Mucosa of rectum (tissue), 2 donors: ENCODE results near the gene EFNA5.
"Not testable (repeated sequence)": the region's sequence is repeated elsewhere in the genome, so short reads cannot be mapped to it uniquely, and the experiment has no call there.

Experiments used
- H3K27ac ChIP-seq, 2 donors: one replicate each; pipeline ENCODE4 v1.7.0; 2013; ENCODE audit warnings: inconsistent platforms in 2 of 2, low read depth in 2 of 2, low read length in 2 of 2
- H3K27me3 ChIP-seq, 2 donors: one replicate each; pipeline ENCODE4 v1.7.0; 2013; ENCODE audit warnings: low read length in 2 of 2; ENCODE audit not compliant: control insufficient read depth in 2 of 2, insufficient read depth in 2 of 2
- H3K36me3 ChIP-seq, 2 donors: one replicate each; pipeline ENCODE4 v1.7.0; 2013; ENCODE audit warnings: low read length in 2 of 2; ENCODE audit not compliant: control insufficient read depth in 2 of 2, insufficient read depth in 2 of 2
- H3K4me1 ChIP-seq, 2 donors: one replicate each; pipeline ENCODE4 v1.7.0; 2013; ENCODE audit warnings: low read length in 2 of 2, mild to moderate bottlenecking in 1 of 2; ENCODE audit not compliant: control insufficient read depth in 2 of 2, insufficient read depth in 2 of 2
- H3K4me3 ChIP-seq, 2 donors: one replicate each; pipeline ENCODE4 v1.7.0; 2013; ENCODE audit warnings: low read length in 2 of 2
- H3K9ac ChIP-seq, 2 donors: one replicate each; pipeline ENCODE4 v1.7.0; 2013; ENCODE audit warnings: low read length in 2 of 2, low read depth in 1 of 2, mild to moderate bottlenecking in 1 of 2
- H3K9me3 ChIP-seq, 2 donors: one replicate each; pipeline ENCODE4 v1.7.0; 2013; ENCODE audit warnings: low read length in 2 of 2; ENCODE audit not compliant: control insufficient read depth in 2 of 2
- donor health status: healthy.
- donor health status: Normal muscosa, but diverticular disease.

Gene EFNA5

DNA sequence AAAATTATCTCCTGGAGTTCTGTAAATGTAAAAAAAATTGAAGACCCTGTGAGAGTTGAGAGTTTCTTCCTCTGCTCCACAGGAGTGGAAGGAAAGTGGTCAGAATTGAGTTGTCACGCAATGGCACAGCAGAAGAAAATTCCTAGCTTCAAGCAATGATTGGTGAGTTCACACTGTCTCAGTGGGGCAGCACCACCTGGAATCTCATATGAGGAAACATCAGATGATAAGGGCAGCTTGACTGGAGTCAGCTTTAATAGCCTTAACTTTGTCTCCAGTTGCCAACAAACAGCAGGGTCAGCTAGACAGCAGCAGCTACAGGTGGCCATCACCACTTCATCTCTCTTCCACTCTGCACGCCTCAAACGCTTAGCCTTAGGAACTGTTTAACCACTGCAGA is 211.1 kb downstream of the EFNA5 start:
- no peaks in the 10 kb centered on the region for H3K9me3 ChIP-seq
- no peak overlapping the region for H3K4me3 ChIP-seq
- H3K27ac ChIP-seq, result no peak overlapping the region
- no peaks in the 10 kb centered on the region for H3K27me3 ChIP-seq
- no peaks in the 10 kb centered on the region for H3K4me1 ChIP-seq
- no peak overlapping the region for H3K9ac ChIP-seq
- no peaks in the 10 kb centered on the region for H3K36me3 ChIP-seq

DNA sequence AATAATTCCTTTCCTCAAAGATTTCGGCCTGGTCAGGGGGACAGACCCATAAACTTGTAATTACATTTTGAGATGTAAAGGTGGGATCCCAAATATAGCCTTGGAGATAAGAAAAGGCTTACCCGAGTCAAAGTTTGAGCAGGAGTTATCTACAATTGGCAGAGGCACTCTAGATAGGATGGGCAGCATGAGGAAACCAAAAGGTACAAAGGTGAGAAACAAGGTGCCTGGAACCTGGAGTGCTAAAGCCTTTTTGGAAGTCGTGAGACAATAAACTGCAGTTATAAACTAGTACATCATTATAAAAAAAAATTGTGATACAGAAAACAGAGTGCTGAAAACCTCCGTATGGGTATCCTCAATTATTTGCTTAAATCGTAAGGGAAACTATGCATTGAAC is 212.4 kb downstream of the EFNA5 start:
- no peak overlapping the region for H3K27ac ChIP-seq
- no peaks in the 10 kb centered on the region for H3K36me3 ChIP-seq
- H3K9ac ChIP-seq, result no peak overlapping the region
- H3K4me3 ChIP-seq, result no peak overlapping the region
- H3K27me3 ChIP-seq, result no peaks in the 10 kb centered on the region
- no peaks in the 10 kb centered on the region for H3K4me1 ChIP-seq
- no peaks in the 10 kb centered on the region for H3K9me3 ChIP-seq

GRCh38 chr5:107457881-107458280 is 212.9 kb downstream of the EFNA5 start:
- H3K9me3 ChIP-seq, result no peaks in the 10 kb centered on the region
- no peak overlapping the region for H3K9ac ChIP-seq
- no peaks in the 10 kb centered on the region for H3K36me3 ChIP-seq
- H3K4me3 ChIP-seq, result no peak overlapping the region
- H3K4me1 ChIP-seq, result no peaks in the 10 kb centered on the region
- no peaks in the 10 kb centered on the region for H3K27me3 ChIP-seq
- H3K27ac ChIP-seq, result no peak overlapping the region

DNA sequence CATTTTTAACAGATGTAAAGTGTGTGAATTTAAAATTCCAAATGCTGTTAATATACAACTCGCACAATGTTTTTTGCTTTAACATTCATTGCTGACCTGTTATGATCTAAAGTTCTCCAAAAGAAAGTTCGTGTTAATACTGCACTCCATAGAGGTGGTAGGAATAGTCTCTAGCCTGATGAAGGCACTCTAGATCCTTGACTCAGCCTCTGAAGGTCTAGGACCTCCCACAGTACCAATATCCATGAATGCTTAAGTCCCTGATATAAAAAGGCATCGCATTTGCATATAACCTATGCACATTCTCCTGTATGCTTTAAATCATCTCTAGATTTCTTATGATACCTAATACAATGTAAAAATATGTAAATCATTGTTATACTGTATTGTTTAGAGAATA is 213.6 kb downstream of the EFNA5 start:
- H3K4me1 ChIP-seq, result no peaks in the 10 kb centered on the region

DNA sequence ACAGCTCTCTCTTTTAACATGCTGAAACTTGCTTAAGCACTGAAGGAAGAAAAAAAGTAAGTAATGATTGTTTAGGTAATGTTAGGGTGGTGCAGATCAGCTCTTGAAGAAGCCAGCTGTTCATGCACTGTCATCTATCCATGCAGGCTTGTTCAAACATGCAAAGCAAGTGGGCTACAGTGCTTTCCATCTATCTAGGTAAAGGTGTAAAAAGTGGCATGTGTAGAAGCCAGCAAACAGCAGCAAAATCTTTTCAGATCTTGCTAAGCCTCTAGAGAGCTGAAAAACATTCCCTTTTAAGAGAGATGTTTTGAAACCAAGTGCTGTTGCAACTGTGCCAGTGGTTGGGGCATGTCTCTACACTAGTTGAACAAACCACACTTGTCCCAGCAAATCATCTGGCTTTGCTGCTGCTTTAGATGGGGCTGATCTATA is 214.4 kb downstream of the EFNA5 start:
- Histone ChIP-seq H3K27me3 (no peaks in the 10 kb centered on the region), H3K9ac (no peak overlapping the region), H3K36me3 (no peaks in the 10 kb centered on the region), H3K27ac (no peak overlapping the region), H3K4me3 (no peak overlapping the region), H3K9me3 (no peaks in the 10 kb centered on the region), H3K4me1 (no peaks in the 10 kb centered on the region)

More for the DNA sequence above, 213.6 kb downstream of the EFNA5 start:
- Histone ChIP-seq H3K27ac (no peak overlapping the region), H3K9ac (no peak overlapping the region), H3K9me3 (no peaks in the 10 kb centered on the region), H3K27me3 (no peaks in the 10 kb centered on the region), H3K36me3 (no peaks in the 10 kb centered on the region), H3K4me3 (no peak overlapping the region)

- no peak overlapping the region for H3K27ac ChIP-seq
- no peak overlapping the region for H3K9ac ChIP-seq
- no peaks in the 10 kb centered on the region for H3K9me3 ChIP-seq
- no peaks in the 10 kb centered on the region for H3K36me3 ChIP-seq
- no peak overlapping the region for H3K4me3 ChIP-seq
- no peaks in the 10 kb centered on the region for H3K27me3 ChIP-seq
- H3K4me1 ChIP-seq, result no peaks in the 10 kb centered on the region
These were observed 215.6 kb downstream of the EFNA5 start for GRCh38 chr5:107455111-107455544.

GRCh38 chr5:107451827-107452226 is 218.9 kb downstream of the EFNA5 start:
- H3K36me3 ChIP-seq, H3K4me1 ChIP-seq, H3K9me3 ChIP-seq, H3K4me3 ChIP-seq, H3K27me3 ChIP-seq, H3K27ac ChIP-seq, H3K9ac ChIP-seq: not testable (repeated sequence)

GRCh38 chr5:107451028-107451427 is 219.7 kb downstream of the EFNA5 start:
- Histone ChIP-seq H3K9me3 (no peaks in the 10 kb centered on the region), H3K27ac (no peak overlapping the region), H3K36me3 (no peaks in the 10 kb centered on the region), H3K27me3 (no peaks in the 10 kb centered on the region), H3K9ac (no peak overlapping the region), H3K4me3 (no peak overlapping the region), H3K4me1 (no peaks in the 10 kb centered on the region)

DNA sequence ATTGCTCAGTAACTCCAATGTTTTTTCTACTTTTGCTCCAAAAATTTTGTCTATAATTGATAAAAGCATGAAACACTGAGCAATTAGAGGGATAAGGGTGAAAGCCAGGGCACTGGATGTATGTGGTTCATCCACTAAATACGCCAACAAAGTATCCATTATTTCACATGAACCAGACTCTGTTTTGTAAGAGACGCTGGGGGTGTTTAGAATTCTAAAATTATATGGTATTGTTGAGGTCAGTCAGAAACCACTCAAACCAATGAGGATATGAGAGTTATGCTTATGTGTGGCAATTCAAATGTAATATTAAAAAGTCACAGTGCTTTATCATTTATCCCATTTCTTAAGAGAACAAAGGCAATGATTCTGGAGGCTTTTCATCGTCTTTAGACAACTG is 220.2 kb downstream of the EFNA5 start:
- no peak overlapping the region for H3K9ac ChIP-seq
- no peak overlapping the region for H3K4me3 ChIP-seq
- no peaks in the 10 kb centered on the region for H3K36me3 ChIP-seq
- H3K27me3 ChIP-seq, result no peaks in the 10 kb centered on the region
- no peaks in the 10 kb centered on the region for H3K9me3 ChIP-seq
- no peak overlapping the region for H3K27ac ChIP-seq
- no peaks in the 10 kb centered on the region for H3K4me1 ChIP-seq

DNA sequence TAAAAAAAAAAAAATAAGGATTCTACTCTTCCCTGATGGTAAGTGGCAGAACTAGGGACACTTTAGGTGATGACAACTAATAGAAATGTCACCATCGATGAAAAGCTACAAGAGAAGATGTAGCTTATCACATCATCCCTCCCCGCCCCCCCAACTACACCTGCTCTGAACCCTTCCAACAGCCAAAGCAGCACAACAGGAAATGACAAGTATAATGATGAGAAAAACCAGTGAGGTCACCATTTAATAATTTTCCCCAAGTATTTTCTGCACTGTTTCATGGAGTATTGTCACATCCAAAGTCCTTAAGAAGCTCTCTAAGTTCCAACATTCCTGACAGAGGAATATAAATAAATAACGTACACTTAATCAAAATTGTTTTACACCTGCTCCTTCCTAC is 221.4 kb downstream of the EFNA5 start:
- Histone ChIP-seq H3K9me3 (no peaks in the 10 kb centered on the region), H3K4me1 (no peaks in the 10 kb centered on the region), H3K27ac (no peak overlapping the region), H3K9ac (no peak overlapping the region), H3K36me3 (no peaks in the 10 kb centered on the region), H3K4me3 (no peak overlapping the region), H3K27me3 (no peaks in the 10 kb centered on the region)

- H3K9me3 ChIP-seq, result no peaks in the 10 kb centered on the region
- no peak overlapping the region for H3K4me3 ChIP-seq
- H3K9ac ChIP-seq, result no peak overlapping the region
- H3K36me3 ChIP-seq, result no peaks in the 10 kb centered on the region
- H3K4me1 ChIP-seq, result no peaks in the 10 kb centered on the region
- no peaks in the 10 kb centered on the region for H3K27me3 ChIP-seq
- no peak overlapping the region for H3K27ac ChIP-seq
These were observed 223.2 kb downstream of the EFNA5 start for GRCh38 chr5:107447587-107447986.
